ENCODE data around the gene SCARB2.

SCARB2 gene

GRCh38 chr4:76214177-76214675 lies 602 bp upstream of the SCARB2 start:
- Histone ChIP-seq H3K23ac (ENCODE audit: low read depth, low read length, poor library complexity) (no peak overlapping the region), H3K4me3 (ENCODE audit: low read length in 2 of 2) (peak overlapping the region; percentile 61 to 77), H2BK5ac (ENCODE audit: low read length) (peak overlapping the region; percentile 89), H2AK5ac (ENCODE audit: low read depth, low read length) (no peak overlapping the region), H3K4me2 (ENCODE audit: insufficient read depth, low read length, poor library complexity, severe bottlenecking) (peak overlapping the region; percentile 71), H4K91ac (ENCODE audit: low read depth, low read length, poor library complexity) (peak overlapping the region; percentile 68), H2BK120ac (ENCODE audit: low read depth, low read length) (no peak overlapping the region), H3K27ac (replicated peaks; ENCODE audit: low read length) (peak overlapping the region; percentile 64), H3K18ac (ENCODE audit: low read length) (peak overlapping the region; percentile 95), H3K4me1 (ENCODE audit: control insufficient read depth in 2 of 2, insufficient read depth in 1 of 2, low read depth in 1 of 2, low read length in 2 of 2) (peaks cover 11 to 14% of the 10 kb centered on the region in 2 donors), H2BK15ac (ENCODE audit: low read length) (no peak overlapping the region), H4K8ac (ENCODE audit: low read depth, low read length) (peak overlapping the region; percentile 99), H2AFZ (ENCODE audit: low read length) (peak overlapping the region; percentile 88), H3K14ac (ENCODE audit: low read length) (no peak overlapping the region), H3K79me1 (ENCODE audit: low read depth, low read length) (peaks cover 2% of the 10 kb centered on the region), H3K27me3 (ENCODE audit: control insufficient read depth in 3 of 3, insufficient read depth in 3 of 3, low read depth in 1 of 3, low read length in 3 of 3) (no peaks in the 10 kb centered on the region), H3K9ac (ENCODE audit: low read depth, low read length, poor library complexity) (peak overlapping the region; percentile 91), H3K36me3 (replicated peaks in 1 of 2; ENCODE audit: control insufficient read depth in 2 of 2, insufficient read depth in 2 of 2, low read length in 2 of 2) (peaks cover 2 to 13% of the 10 kb centered on the region in 2 donors), H3K9me3 (replicated peaks in 1 of 2; ENCODE audit: control insufficient read depth in 2 of 2, insufficient read depth in 1 of 2, low read depth in 1 of 2, low read length in 2 of 2) (peaks cover 0 to 1% of the 10 kb centered on the region in 2 donors), H3K4ac (ENCODE audit: low read length) (no peak overlapping the region), H2BK12ac (ENCODE audit: low read length) (no peak overlapping the region)
- DNase-seq (ENCODE audit: low spot score): no peak
- no CpG with 5 or more reads among the region's 10 CpGs for WGBS, 2 donors (ENCODE audit: extremely low coverage in 2 of 2, insufficient read length in 2 of 2, insufficient replicate concordance in 1 of 2)

- H4K8ac ChIP-seq (ENCODE audit: low read depth, low read length): no peak overlapping the region
- no peak for DNase-seq (ENCODE audit: low spot score)
- no peak overlapping the region for H4K91ac ChIP-seq (ENCODE audit: low read depth, low read length, poor library complexity)
- H3K36me3 ChIP-seq (replicated peaks in 1 of 2; ENCODE audit: control insufficient read depth in 2 of 2, insufficient read depth in 2 of 2, low read length in 2 of 2): peaks cover 2 to 13% of the 10 kb centered on the region in 2 donors
- H3K27ac ChIP-seq (replicated peaks; ENCODE audit: low read length): peak overlapping the region; percentile 71
- no CpG with 5 or more reads among the region's 14 CpGs for WGBS, 2 donors (ENCODE audit: extremely low coverage in 2 of 2, insufficient read length in 2 of 2, insufficient replicate concordance in 1 of 2)
- H3K9me3 ChIP-seq (replicated peaks in 1 of 2; ENCODE audit: control insufficient read depth in 2 of 2, insufficient read depth in 1 of 2, low read depth in 1 of 2, low read length in 2 of 2): peaks cover 0 to 1% of the 10 kb centered on the region in 2 donors
- H3K14ac ChIP-seq (ENCODE audit: low read length): peak overlapping the region; percentile 22
- peak overlapping the region; percentile 91 for H3K9ac ChIP-seq (ENCODE audit: low read depth, low read length, poor library complexity)
- no peak overlapping the region for H2AK5ac ChIP-seq (ENCODE audit: low read depth, low read length)
- peaks cover 2% of the 10 kb centered on the region for H3K79me1 ChIP-seq (ENCODE audit: low read depth, low read length)
- peak overlapping the region; percentile 67 for H2BK12ac ChIP-seq (ENCODE audit: low read length)
- H2BK15ac ChIP-seq (ENCODE audit: low read length): peak overlapping the region; percentile 62
- peaks cover 11 to 14% of the 10 kb centered on the region in 2 donors for H3K4me1 ChIP-seq (ENCODE audit: control insufficient read depth in 2 of 2, insufficient read depth in 1 of 2, low read depth in 1 of 2, low read length in 2 of 2)
- peak overlapping the region; percentile 97 for H3K18ac ChIP-seq (ENCODE audit: low read length)
- H2BK5ac ChIP-seq (ENCODE audit: low read length): peak overlapping the region; percentile 89
- H3K4me2 ChIP-seq (ENCODE audit: insufficient read depth, low read length, poor library complexity, severe bottlenecking): peak overlapping the region; percentile 71
- H2AFZ ChIP-seq (ENCODE audit: low read length): peak overlapping the region; percentile 88
- peak overlapping the region; percentile 61 to 89 for H3K4me3 ChIP-seq (ENCODE audit: low read length in 2 of 2)
- peak overlapping the region; percentile 51 for H2BK120ac ChIP-seq (ENCODE audit: low read depth, low read length)
- H3K27me3 ChIP-seq (ENCODE audit: control insufficient read depth in 3 of 3, insufficient read depth in 3 of 3, low read depth in 1 of 3, low read length in 3 of 3): no peaks in the 10 kb centered on the region
- H3K4ac ChIP-seq (ENCODE audit: low read length): no peak overlapping the region
- peak overlapping the region; percentile 82 for H3K23ac ChIP-seq (ENCODE audit: low read depth, low read length, poor library complexity)
Measured at GRCh38 chr4:76212851-76213414, 691 bp downstream of the SCARB2 start.

- Histone ChIP-seq H2BK15ac (ENCODE audit: low read length) (no peak overlapping the region), H3K4me3 (ENCODE audit: low read length in 2 of 2) (peak overlapping the region in 1 of 2 donors; percentile 61), H3K27ac (replicated peaks; ENCODE audit: low read length) (no peak overlapping the region), H3K23ac (ENCODE audit: low read depth, low read length, poor library complexity) (no peak overlapping the region), H3K14ac (ENCODE audit: low read length) (no peak overlapping the region), H3K4me1 (ENCODE audit: control insufficient read depth in 2 of 2, insufficient read depth in 1 of 2, low read depth in 1 of 2, low read length in 2 of 2) (peaks cover 10 to 14% of the 10 kb centered on the region in 2 donors), H3K9ac (ENCODE audit: low read depth, low read length, poor library complexity) (no peak overlapping the region), H3K27me3 (ENCODE audit: control insufficient read depth in 3 of 3, insufficient read depth in 3 of 3, low read depth in 1 of 3, low read length in 3 of 3) (no peaks in the 10 kb centered on the region), H2BK120ac (ENCODE audit: low read depth, low read length) (no peak overlapping the region), H3K4me2 (ENCODE audit: insufficient read depth, low read length, poor library complexity, severe bottlenecking) (peak overlapping the region; percentile 71), H2AFZ (ENCODE audit: low read length) (peak overlapping the region; percentile 88), H2AK5ac (ENCODE audit: low read depth, low read length) (no peak overlapping the region), H4K91ac (ENCODE audit: low read depth, low read length, poor library complexity) (no peak overlapping the region), H3K79me1 (ENCODE audit: low read depth, low read length) (peaks cover 2% of the 10 kb centered on the region), H2BK12ac (ENCODE audit: low read length) (no peak overlapping the region), H4K8ac (ENCODE audit: low read depth, low read length) (no peak overlapping the region), H3K9me3 (replicated peaks in 1 of 2; ENCODE audit: control insufficient read depth in 2 of 2, insufficient read depth in 1 of 2, low read depth in 1 of 2, low read length in 2 of 2) (no peaks in the 10 kb centered on the region), H3K36me3 (replicated peaks in 1 of 2; ENCODE audit: control insufficient read depth in 2 of 2, insufficient read depth in 2 of 2, low read length in 2 of 2) (peaks cover 2 to 13% of the 10 kb centered on the region in 2 donors), H2BK5ac (ENCODE audit: low read length) (no peak overlapping the region), H3K4ac (ENCODE audit: low read length) (no peak overlapping the region), H3K18ac (ENCODE audit: low read length) (no peak overlapping the region)
- WGBS, 2 donors (ENCODE audit: extremely low coverage in 2 of 2, insufficient read length in 2 of 2, insufficient replicate concordance in 1 of 2): no CpG with 5 or more reads among the region's 6 CpGs
- DNase-seq (ENCODE audit: low spot score): no peak
Measured at GRCh38 chr4:76211769-76212708, 1.6 kb downstream of the SCARB2 start.

- H3K27me3 ChIP-seq (ENCODE audit: control insufficient read depth in 3 of 3, insufficient read depth in 3 of 3, low read depth in 1 of 3, low read length in 3 of 3): no peaks in the 10 kb centered on the region
- no peak overlapping the region for H3K14ac ChIP-seq (ENCODE audit: low read length)
- H2AK5ac ChIP-seq (ENCODE audit: low read depth, low read length): no peak overlapping the region
- no peak overlapping the region for H4K91ac ChIP-seq (ENCODE audit: low read depth, low read length, poor library complexity)
- H3K27ac ChIP-seq (replicated peaks; ENCODE audit: low read length): no peak overlapping the region
- DNase-seq (ENCODE audit: low spot score): no peak
- H3K9ac ChIP-seq (ENCODE audit: low read depth, low read length, poor library complexity): no peak overlapping the region
- H3K4me2 ChIP-seq (ENCODE audit: insufficient read depth, low read length, poor library complexity, severe bottlenecking): no peak overlapping the region
- WGBS, 2 donors (ENCODE audit: extremely low coverage in 2 of 2, insufficient read length in 2 of 2, insufficient replicate concordance in 1 of 2): no CpG with 5 or more reads among the region's 4 CpGs
- H3K4me1 ChIP-seq (ENCODE audit: control insufficient read depth in 2 of 2, insufficient read depth in 1 of 2, low read depth in 1 of 2, low read length in 2 of 2): peaks cover 10 to 14% of the 10 kb centered on the region in 2 donors
- H2BK120ac ChIP-seq (ENCODE audit: low read depth, low read length): no peak overlapping the region
- H3K4ac ChIP-seq (ENCODE audit: low read length): no peak overlapping the region
- peaks cover 2% of the 10 kb centered on the region for H3K79me1 ChIP-seq (ENCODE audit: low read depth, low read length)
- no peak overlapping the region for H2BK12ac ChIP-seq (ENCODE audit: low read length)
- no peaks in the 10 kb centered on the region for H3K9me3 ChIP-seq (replicated peaks in 1 of 2; ENCODE audit: control insufficient read depth in 2 of 2, insufficient read depth in 1 of 2, low read depth in 1 of 2, low read length in 2 of 2)
- no peak overlapping the region for H2AFZ ChIP-seq (ENCODE audit: low read length)
- H3K4me3 ChIP-seq (ENCODE audit: low read length in 2 of 2): no peak overlapping the region
- peaks cover 2 to 17% of the 10 kb centered on the region in 2 donors for H3K36me3 ChIP-seq (replicated peaks in 1 of 2; ENCODE audit: control insufficient read depth in 2 of 2, insufficient read depth in 2 of 2, low read length in 2 of 2)
- no peak overlapping the region for H4K8ac ChIP-seq (ENCODE audit: low read depth, low read length)
- no peak overlapping the region for H3K18ac ChIP-seq (ENCODE audit: low read length)
- H3K23ac ChIP-seq (ENCODE audit: low read depth, low read length, poor library complexity): no peak overlapping the region
- H2BK15ac ChIP-seq (ENCODE audit: low read length): no peak overlapping the region
- H2BK5ac ChIP-seq (ENCODE audit: low read length): no peak overlapping the region
Measured at GRCh38 chr4:76210452-76210851, 3.2 kb downstream of the SCARB2 start.
